Esophagus squamous epithelium (tissue), 4 donors: ENCODE data around the gene ARNT2.

Experiments used
- POLR2A ChIP-seq, 4 donors: fragments of 450-650 bp; IDR thresholded peaks; one replicate each; pipeline ENCODE4 v1.6.1; 2017; ENCODE audit warnings: antibody characterized with exemption in 4 of 4, mild to moderate bottlenecking in 4 of 4, moderate library complexity in 3 of 4
- TF ChIP-seq, protein P1 (sequence below), 6 experiments: fragments of 450-650 bp in 4 of 6; fragments of 200-600 bp in 2 of 6; sonication (generic) in 2 of 6; IDR thresholded peaks; one replicate each; pipeline ENCODE4 v1.5.1; 2016 to 2019; ENCODE audit warnings: antibody characterized with exemption in 6 of 6, mild to moderate bottlenecking in 4 of 6, moderate library complexity in 4 of 6

DNA sequence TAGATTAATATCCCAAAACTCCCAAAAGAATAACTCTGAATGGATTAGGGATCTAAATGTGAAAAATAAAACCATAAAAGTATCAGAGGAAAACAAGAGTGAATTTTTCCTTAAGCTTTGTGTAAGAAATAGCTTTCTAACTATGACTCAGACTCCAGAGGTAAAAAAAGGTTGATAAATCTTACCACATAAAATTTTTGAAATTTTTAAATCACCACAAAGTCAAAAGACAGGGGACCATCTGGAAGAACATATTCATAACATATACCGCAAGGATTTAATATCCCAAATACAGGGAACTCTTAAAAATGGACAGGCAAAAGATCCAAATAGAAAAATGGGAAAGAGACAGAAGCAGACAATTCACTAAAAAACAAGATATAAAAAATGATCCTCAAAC lies 145.0 kb downstream of the ARNT2 start:
- TF ChIP-seq, protein P1, sequence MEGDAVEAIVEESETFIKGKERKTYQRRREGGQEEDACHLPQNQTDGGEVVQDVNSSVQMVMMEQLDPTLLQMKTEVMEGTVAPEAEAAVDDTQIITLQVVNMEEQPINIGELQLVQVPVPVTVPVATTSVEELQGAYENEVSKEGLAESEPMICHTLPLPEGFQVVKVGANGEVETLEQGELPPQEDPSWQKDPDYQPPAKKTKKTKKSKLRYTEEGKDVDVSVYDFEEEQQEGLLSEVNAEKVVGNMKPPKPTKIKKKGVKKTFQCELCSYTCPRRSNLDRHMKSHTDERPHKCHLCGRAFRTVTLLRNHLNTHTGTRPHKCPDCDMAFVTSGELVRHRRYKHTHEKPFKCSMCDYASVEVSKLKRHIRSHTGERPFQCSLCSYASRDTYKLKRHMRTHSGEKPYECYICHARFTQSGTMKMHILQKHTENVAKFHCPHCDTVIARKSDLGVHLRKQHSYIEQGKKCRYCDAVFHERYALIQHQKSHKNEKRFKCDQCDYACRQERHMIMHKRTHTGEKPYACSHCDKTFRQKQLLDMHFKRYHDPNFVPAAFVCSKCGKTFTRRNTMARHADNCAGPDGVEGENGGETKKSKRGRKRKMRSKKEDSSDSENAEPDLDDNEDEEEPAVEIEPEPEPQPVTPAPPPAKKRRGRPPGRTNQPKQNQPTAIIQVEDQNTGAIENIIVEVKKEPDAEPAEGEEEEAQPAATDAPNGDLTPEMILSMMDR (IDR thresholded peaks at IDR 0.05) = no peak
- TF ChIP-seq POLR2A (IDR thresholded peaks at IDR 0.05) = no peak
